Measurements from ENCODE around the gene SEC62.

DNA sequence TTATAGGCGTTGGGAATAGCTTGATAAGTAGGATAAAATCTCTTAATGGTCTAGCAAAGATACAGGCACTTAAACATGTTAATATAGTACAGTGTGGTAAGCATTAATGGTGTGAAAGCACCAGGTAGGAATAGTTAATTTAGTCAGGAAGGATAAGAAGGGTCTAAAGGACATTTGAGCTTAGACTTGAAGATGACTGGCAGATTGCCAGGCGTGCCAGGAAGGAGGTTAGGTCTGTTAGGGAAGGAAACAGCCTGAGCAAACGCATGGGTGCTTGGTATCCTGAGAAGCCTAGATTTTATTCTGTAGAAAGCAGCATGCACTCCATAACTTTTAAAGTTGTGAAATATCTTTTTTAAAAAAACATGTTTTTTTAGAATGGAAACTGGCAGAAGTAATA, 17.7 kb downstream of the SEC62 start:
- TF ChIP-seq CTCF (IDR thresholded peaks at IDR 0.05): no peak
- no peak for TF ChIP-seq POLR2A (IDR thresholded peaks at IDR 0.05)
